Hepatocyte (in vitro differentiated cells): Measurements from ENCODE around the gene GPD1L. TPM values are rescaled to one million over a fixed set of nuclear protein-coding genes. Genes with fewer than 3 reads are reported as not detected.
"Not testable (repeated sequence)": the region's sequence is repeated elsewhere in the genome, so short reads cannot be mapped to it uniquely, and the experiment has no call there.

Experiments used
- DNase-seq: peaks from one replicate; pipeline ENCODE4 v3.0.0-alpha.2; 2016; ENCODE audit warnings: low spot score
- H2AFZ ChIP-seq: fragments of 200-600 bp; sonication (generic); 2 replicates; pipeline ENCODE4 v1.6.0; 2016; ENCODE audit warnings: antibody characterized with exemption, mild to moderate bottlenecking
- H3K27ac ChIP-seq: fragments of 200-600 bp; sonication (generic); 2 replicates; pipeline ENCODE4 v1.5.1; 2016; ENCODE audit warnings: mild to moderate bottlenecking
- H3K27me3 ChIP-seq: fragments of 200-600 bp; sonication (generic); 2 replicates; pipeline ENCODE4 v1.6.1; 2016
- H3K36me3 ChIP-seq: fragments of 200-600 bp; sonication (generic); replicated peaks from 2 replicates; pipeline ENCODE4 v1.5.1; 2016; ENCODE audit warnings: low read depth; ENCODE audit not compliant: insufficient read depth
- H3K4me1 ChIP-seq: fragments of 200-600 bp; sonication (generic); 2 replicates; pipeline ENCODE4 v1.5.1; 2016; ENCODE audit warnings: mild to moderate bottlenecking, moderate library complexity; ENCODE audit not compliant: insufficient read depth
- H3K4me2 ChIP-seq: fragments of 200-600 bp; sonication (generic); 2 replicates; pipeline ENCODE4 v1.6.0; 2016
- H3K4me3 ChIP-seq: fragments of 200-600 bp; sonication (generic); 2 replicates; pipeline ENCODE4 v1.5.1; 2016; ENCODE audit warnings: mild to moderate bottlenecking
- H3K79me2 ChIP-seq: fragments of 200-600 bp; sonication (generic); 2 replicates; pipeline ENCODE4 v1.6.0; 2017; ENCODE audit warnings: mild to moderate bottlenecking
- H3K9me2 ChIP-seq: fragments of 200-600 bp; sonication (generic); replicated peaks from 2 replicates; pipeline ENCODE4 v1.6.0; 2017; ENCODE audit warnings: mild to moderate bottlenecking; ENCODE audit not compliant: insufficient read depth
- H3K9me3 ChIP-seq: fragments of 200-600 bp; sonication (generic); 2 replicates; pipeline ENCODE4 v1.5.1; 2016; ENCODE audit warnings: low read depth, mild to moderate bottlenecking
- H4K20me1 ChIP-seq: fragments of 200-600 bp; sonication (generic); 2 replicates; pipeline ENCODE4 v1.6.0; 2016; ENCODE audit warnings: mild to moderate bottlenecking; ENCODE audit not compliant: insufficient read depth, poor library complexity, severe bottlenecking
- EZH2 ChIP-seq: fragments of 200-600 bp; sonication (generic); IDR thresholded peaks from 2 replicates; pipeline ENCODE4 v1.6.1; 2016; ENCODE audit warnings: antibody characterized with exemption, mild to moderate bottlenecking, borderline replicate concordance
- EZH2phosphoT487 ChIP-seq: fragments of 200-600 bp; sonication (generic); IDR thresholded peaks from one replicate; pipeline ENCODE4 v1.6.1; 2018; ENCODE audit warnings: antibody characterized with exemption, mild to moderate bottlenecking, low read depth, moderate library complexity; ENCODE audit not compliant: unreplicated experiment, severe bottlenecking
- WGBS: methylation state at CpG from one replicate; pipeline ENCODE4 v1.1.6; 2016; ENCODE audit warnings: low lambda C conversion rate; ENCODE audit errors: missing lambda C conversion rate; 5-methylcytosine and 5-hydroxymethylcytosine counted together
- polyA plus RNA-seq: library from polyadenylated mRNA; unstranded; fragments of >200 nt; fragmentation: Nextera tagmentation; extraction: Ambion mirVana; gene quantifications from 2 replicates; pipeline ENCODE4 v1.2.1, GENCODE V29; 2016
- total RNA-seq: library from RNA; depleted of rRNA; stranded (reverse); fragments of >200 nt; gene quantifications from 2 replicates; pipeline ENCODE4 v1.2.3, GENCODE V29; 2014
- TF ChIP-seq, protein P1 (sequence below): fragments of 200-600 bp; sonication (generic); IDR thresholded peaks from 2 replicates; pipeline ENCODE4 v1.5.1; 2016; ENCODE audit warnings: antibody characterized with exemption, mild to moderate bottlenecking; ENCODE audit not compliant: poor library complexity

GPD1L gene
- total and polyA plus RNA-seq, 2 experiments from 2014 or later: 6.8 to 15.2 TPM

- Histone ChIP-seq H3K36me3 (no peaks in the 10 kb centered on the region), H4K20me1 (no peaks in the 10 kb centered on the region), H3K79me2 (no peaks in the 10 kb centered on the region), H3K9me2 (no peaks in the 10 kb centered on the region), H2AFZ (no peak overlapping the region), H3K27me3 (no peaks in the 10 kb centered on the region), H3K4me2 (no peak overlapping the region), H3K4me1 (peaks cover 4% of the 10 kb centered on the region), H3K27ac (no peak overlapping the region), H3K9me3 (no peaks in the 10 kb centered on the region), H3K4me3 (no peak overlapping the region)
- no peak for DNase-seq
- TF ChIP-seq EZH2phosphoT487: no peak
- no peak for TF ChIP-seq EZH2
- TF ChIP-seq, protein P1, sequence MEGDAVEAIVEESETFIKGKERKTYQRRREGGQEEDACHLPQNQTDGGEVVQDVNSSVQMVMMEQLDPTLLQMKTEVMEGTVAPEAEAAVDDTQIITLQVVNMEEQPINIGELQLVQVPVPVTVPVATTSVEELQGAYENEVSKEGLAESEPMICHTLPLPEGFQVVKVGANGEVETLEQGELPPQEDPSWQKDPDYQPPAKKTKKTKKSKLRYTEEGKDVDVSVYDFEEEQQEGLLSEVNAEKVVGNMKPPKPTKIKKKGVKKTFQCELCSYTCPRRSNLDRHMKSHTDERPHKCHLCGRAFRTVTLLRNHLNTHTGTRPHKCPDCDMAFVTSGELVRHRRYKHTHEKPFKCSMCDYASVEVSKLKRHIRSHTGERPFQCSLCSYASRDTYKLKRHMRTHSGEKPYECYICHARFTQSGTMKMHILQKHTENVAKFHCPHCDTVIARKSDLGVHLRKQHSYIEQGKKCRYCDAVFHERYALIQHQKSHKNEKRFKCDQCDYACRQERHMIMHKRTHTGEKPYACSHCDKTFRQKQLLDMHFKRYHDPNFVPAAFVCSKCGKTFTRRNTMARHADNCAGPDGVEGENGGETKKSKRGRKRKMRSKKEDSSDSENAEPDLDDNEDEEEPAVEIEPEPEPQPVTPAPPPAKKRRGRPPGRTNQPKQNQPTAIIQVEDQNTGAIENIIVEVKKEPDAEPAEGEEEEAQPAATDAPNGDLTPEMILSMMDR: no peak
- WGBS: 53% methylated on average over 3 of the region's 3 CpGs
Observed at GRCh38 chr3:32189693-32190092, 83.3 kb downstream of the GPD1L start.

DNA sequence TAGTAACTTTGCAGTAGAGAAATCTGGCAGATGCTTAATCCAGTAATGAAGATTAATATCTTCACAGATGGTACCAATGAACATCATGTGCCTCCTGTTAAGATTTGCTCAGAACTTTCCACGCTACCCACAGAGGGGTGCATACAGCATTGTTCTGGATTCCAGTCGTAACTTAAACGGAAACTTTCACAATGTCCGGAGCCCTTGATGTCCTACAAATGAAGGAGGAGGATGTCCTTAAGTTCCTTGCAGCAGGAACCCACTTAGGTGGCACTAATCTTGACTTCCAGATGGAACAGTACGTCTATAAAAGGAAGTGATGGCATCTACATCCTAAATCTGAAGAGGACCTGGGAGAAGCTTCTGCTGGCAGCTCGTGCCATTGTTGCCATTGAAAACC is 84.1 kb downstream of the GPD1L start:
- not testable (repeated sequence) for DNase-seq

GRCh38 chr3:32193101-32193500 is 86.7 kb downstream of the GPD1L start:
- no peak overlapping the region for H2AFZ ChIP-seq
- H4K20me1 ChIP-seq: no peaks in the 10 kb centered on the region
- no peak for TF ChIP-seq EZH2
- no peak for TF ChIP-seq EZH2phosphoT487
- TF ChIP-seq, protein P1: no peak
- H3K4me2 ChIP-seq: no peak overlapping the region
- H3K79me2 ChIP-seq: no peaks in the 10 kb centered on the region
- no peaks in the 10 kb centered on the region for H3K36me3 ChIP-seq
- H3K27me3 ChIP-seq: no peaks in the 10 kb centered on the region
- H3K4me3 ChIP-seq: no peak overlapping the region
- peaks cover 5% of the 10 kb centered on the region for H3K4me1 ChIP-seq
- no peak for DNase-seq
- H3K9me2 ChIP-seq: no peaks in the 10 kb centered on the region
- H3K9me3 ChIP-seq: no peaks in the 10 kb centered on the region
- H3K27ac ChIP-seq: no peak overlapping the region

More for the DNA sequence above, 84.1 kb downstream of the GPD1L start:
- not testable (repeated sequence) for H3K27ac ChIP-seq, H3K79me2 ChIP-seq, H3K9me3 ChIP-seq, H3K4me2 ChIP-seq, H3K4me1 ChIP-seq, H3K9me2 ChIP-seq, H3K4me3 ChIP-seq, H3K27me3 ChIP-seq, H3K36me3 ChIP-seq, H2AFZ ChIP-seq, H4K20me1 ChIP-seq
- 97% methylated on average over 6 of the region's 6 CpGs for WGBS

DNA sequence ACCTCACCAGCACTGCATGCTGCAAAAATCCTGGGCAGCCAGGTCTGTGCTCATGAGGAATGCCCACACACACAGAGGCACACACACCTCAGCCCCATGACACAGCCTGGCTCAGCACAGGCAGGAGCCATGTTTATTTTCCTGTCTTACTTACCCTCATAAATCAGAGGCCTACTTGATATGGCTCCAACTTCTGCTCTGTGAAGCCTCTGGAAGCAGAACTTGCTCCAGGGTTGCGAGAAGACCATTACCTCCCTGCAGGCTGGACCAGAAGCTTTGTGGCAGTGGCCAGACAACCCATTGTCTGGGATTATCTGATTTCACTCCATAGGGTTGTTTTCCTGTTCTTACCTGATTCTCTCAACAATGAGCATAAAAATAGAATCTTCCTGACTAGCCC is 88.2 kb downstream of the GPD1L start:
- Histone ChIP-seq H3K4me3 (no peak overlapping the region), H3K27ac (no peak overlapping the region), H3K36me3 (no peaks in the 10 kb centered on the region), H2AFZ (no peak overlapping the region), H4K20me1 (no peaks in the 10 kb centered on the region), H3K4me2 (no peak overlapping the region), H3K9me3 (no peaks in the 10 kb centered on the region), H3K27me3 (no peaks in the 10 kb centered on the region), H3K4me1 (peaks cover 5% of the 10 kb centered on the region), H3K9me2 (no peaks in the 10 kb centered on the region), H3K79me2 (no peaks in the 10 kb centered on the region)
- no peak for TF ChIP-seq EZH2phosphoT487
- TF ChIP-seq, protein P1: no peak
- TF ChIP-seq EZH2: no peak
- WGBS: 79% methylated on average over 1 of the region's 1 CpG
- no peak for DNase-seq
